BE2C (cell line): ENCODE measurements around the gene SPATA20.

Experiments
- DNase-seq: peaks from one replicate; pipeline ENCODE4 v3.0.0-alpha.2; 2020
- H3K27me3 ChIP-seq: fragments of 250-450 bp; sonication (Bioruptor Pico); 2 replicates; pipeline ENCODE4 v1.5.1; 2020; ENCODE audit warnings: mild to moderate bottlenecking
- H3K36me3 ChIP-seq: fragments of 250-450 bp; sonication (Bioruptor Pico); 2 replicates; pipeline ENCODE4 v1.5.1; 2020; ENCODE audit warnings: mild to moderate bottlenecking
- H3K4me1 ChIP-seq: fragments of 250-450 bp; sonication (Bioruptor Pico); 2 replicates; pipeline ENCODE4 v1.5.1; 2020
- H3K4me3 ChIP-seq: 2 replicates; pipeline ENCODE4 v1.5.1; 2011; ENCODE audit warnings: low read depth, low read length
- H3K9me3 ChIP-seq: fragments of 250-450 bp; sonication (Bioruptor Pico); 2 replicates; pipeline ENCODE4 v1.5.1; 2020
- TF ChIP-seq, protein P1 (sequence below): IDR thresholded peaks from 2 replicates; pipeline ENCODE4 v1.5.1; 2012; ENCODE audit warnings: mild to moderate bottlenecking, low read depth, low read length

Gene SPATA20

GRCh38 chr17:50502301-50502990, 44.5 kb upstream of the SPATA20 start:
- Histone ChIP-seq H3K9me3 (no peaks in the 10 kb centered on the region), H3K27me3 (no peaks in the 10 kb centered on the region), H3K4me1 (no peaks in the 10 kb centered on the region), H3K4me3 (no peak overlapping the region), H3K36me3 (no peaks in the 10 kb centered on the region)
- TF ChIP-seq, protein P1, sequence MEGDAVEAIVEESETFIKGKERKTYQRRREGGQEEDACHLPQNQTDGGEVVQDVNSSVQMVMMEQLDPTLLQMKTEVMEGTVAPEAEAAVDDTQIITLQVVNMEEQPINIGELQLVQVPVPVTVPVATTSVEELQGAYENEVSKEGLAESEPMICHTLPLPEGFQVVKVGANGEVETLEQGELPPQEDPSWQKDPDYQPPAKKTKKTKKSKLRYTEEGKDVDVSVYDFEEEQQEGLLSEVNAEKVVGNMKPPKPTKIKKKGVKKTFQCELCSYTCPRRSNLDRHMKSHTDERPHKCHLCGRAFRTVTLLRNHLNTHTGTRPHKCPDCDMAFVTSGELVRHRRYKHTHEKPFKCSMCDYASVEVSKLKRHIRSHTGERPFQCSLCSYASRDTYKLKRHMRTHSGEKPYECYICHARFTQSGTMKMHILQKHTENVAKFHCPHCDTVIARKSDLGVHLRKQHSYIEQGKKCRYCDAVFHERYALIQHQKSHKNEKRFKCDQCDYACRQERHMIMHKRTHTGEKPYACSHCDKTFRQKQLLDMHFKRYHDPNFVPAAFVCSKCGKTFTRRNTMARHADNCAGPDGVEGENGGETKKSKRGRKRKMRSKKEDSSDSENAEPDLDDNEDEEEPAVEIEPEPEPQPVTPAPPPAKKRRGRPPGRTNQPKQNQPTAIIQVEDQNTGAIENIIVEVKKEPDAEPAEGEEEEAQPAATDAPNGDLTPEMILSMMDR: no peak
- no peak for DNase-seq

GRCh38 chr17:50505591-50506130, 41.3 kb upstream of the SPATA20 start:
- TF ChIP-seq, protein P1: no peak
- Histone ChIP-seq H3K27me3 (no peaks in the 10 kb centered on the region), H3K9me3 (no peaks in the 10 kb centered on the region), H3K36me3 (no peaks in the 10 kb centered on the region), H3K4me3 (no peak overlapping the region), H3K4me1 (peaks cover under 1% of the 10 kb centered on the region; the same call in 1 of the 2 replicates)
- no peak for DNase-seq

DNA sequence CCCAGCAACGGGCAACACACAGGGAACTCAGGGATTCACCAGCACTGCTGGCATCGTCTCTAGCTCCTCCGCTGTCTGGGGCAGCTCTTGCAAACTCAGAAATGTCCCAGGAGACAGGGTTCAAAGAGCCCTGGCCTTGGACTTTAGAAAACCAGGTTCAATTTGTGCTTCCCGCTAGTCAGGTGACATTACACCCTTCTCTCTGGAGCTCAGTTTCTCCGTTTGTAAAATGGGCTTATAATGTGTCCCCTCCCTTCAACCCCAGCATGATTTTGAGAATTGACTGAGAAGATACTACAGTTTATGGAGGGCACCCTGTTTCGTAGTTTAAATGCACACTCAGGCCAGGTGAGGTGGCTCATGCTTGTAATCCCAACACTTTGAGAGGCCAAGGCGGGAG, 40.7 kb upstream of the SPATA20 start:
- no peak overlapping the region for H3K4me3 ChIP-seq
- TF ChIP-seq, protein P1: no peak

DNA sequence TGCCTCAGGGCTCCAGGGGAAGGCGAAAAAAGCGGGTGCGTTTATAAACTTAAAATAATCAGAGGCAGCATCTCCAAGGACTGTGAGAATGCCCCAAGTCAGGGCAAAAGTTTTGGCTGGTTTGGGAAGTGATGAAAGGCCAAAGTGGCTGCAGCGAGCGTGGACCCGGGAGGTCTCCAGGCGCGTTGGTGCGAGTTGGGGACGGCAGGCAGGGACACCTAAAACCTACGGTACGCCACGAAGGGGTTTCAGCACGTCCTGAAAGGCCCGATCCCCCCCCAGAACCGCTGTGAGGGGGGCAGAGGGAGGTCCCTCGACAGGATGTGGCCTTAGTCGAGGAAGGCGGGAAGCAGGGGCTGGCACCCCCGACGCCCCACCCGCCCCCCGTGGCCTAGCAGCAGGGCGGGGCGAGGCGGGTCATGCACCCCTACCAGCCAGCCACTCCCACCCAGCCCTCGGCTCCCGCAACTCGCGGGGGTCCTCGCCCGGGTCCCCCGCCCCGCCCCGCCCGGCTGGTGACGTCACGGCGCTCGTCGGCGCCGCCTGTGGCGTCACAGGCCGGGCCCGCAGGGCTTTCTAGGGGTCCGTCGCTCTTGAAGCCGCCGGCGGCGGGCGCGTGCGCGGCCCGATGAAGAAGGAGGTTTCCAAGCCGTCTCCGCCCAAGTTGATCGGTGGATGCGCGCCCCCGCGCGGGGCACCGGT, 39.0 kb upstream of the SPATA20 start, which contains the start of gene MYCBPAP:
TSS of gene MYCBPAP (plus strand) at position 569 of the 702 bp plus-strand sequence. CDS start 236 bp downstream, outside the sequence.
- TF ChIP-seq, protein P1: no peak
- peak; percentile 64 for DNase-seq
- Histone ChIP-seq H3K4me3 (peak within 1 kb of the TSS; percentile 43), H3K36me3 (no peaks in the 10 kb centered on the region), H3K9me3 (no peaks in the 10 kb centered on the region), H3K4me1 (peaks cover 10% of the 10 kb centered on the region), H3K27me3 (no peaks in the 10 kb centered on the region)

More for the DNA sequence above, 40.7 kb upstream of the SPATA20 start:
- no peaks in the 10 kb centered on the region for H3K9me3 ChIP-seq
- peaks cover 7% of the 10 kb centered on the region for H3K4me1 ChIP-seq
- no peaks in the 10 kb centered on the region for H3K27me3 ChIP-seq
- H3K36me3 ChIP-seq: no peaks in the 10 kb centered on the region
- no peak for DNase-seq

- Histone ChIP-seq H3K4me1 (peaks cover 10% of the 10 kb centered on the region), H3K27me3 (no peaks in the 10 kb centered on the region), H3K4me3 (peak overlapping the region; percentile 43), H3K36me3 (no peaks in the 10 kb centered on the region), H3K9me3 (no peaks in the 10 kb centered on the region)
- DNase-seq: no peak
- TF ChIP-seq, protein P1: no peak
Observed at GRCh38 chr17:50508573-50509460, 38.2 kb upstream of the SPATA20 start.
